SK-N-MC (cell line): ENCODE data around the gene RAP1GAP.

Experiments used
- EZH2 ChIP-seq: fragments of 200-600 bp; sonication (generic); IDR thresholded peaks from one replicate; pipeline ENCODE4 v1.6.1; 2017; ENCODE audit warnings: antibody characterized with exemption
- POLR2AphosphoS5 ChIP-seq: IDR thresholded peaks from 2 replicates; pipeline ENCODE4 v1.6.1; 2012; ENCODE audit warnings: mild to moderate bottlenecking, low read depth, low read length, borderline replicate concordance

- TF ChIP-seq EZH2, result no peak
- no peak for TF ChIP-seq POLR2AphosphoS5
Observed at GRCh38 chr1:21562896-21563295, 106.3 kb downstream of the RAP1GAP start.
